Ishikawa (cell line): ENCODE data around the gene WNT7A.

Source experiments
- EP300 ChIP-seq: IDR thresholded peaks from 2 replicates; pipeline ENCODE4 v1.6.1; 2012; ENCODE audit warnings: borderline replicate concordance
- TEAD4 ChIP-seq: IDR thresholded peaks from 2 replicates; pipeline ENCODE4 v1.6.1; 2012
- YY1 ChIP-seq: IDR thresholded peaks from 2 replicates; pipeline ENCODE4 v1.6.1; 2012; ENCODE audit warnings: low read depth

- TF ChIP-seq EP300: no peak
- TF ChIP-seq YY1: no peak
- TF ChIP-seq TEAD4: no peak
Measured at GRCh38 chr3:13825821-13826220, 54.0 kb downstream of the WNT7A start.
